Fibroblast of villous mesenchyme (primary cell): ENCODE results near the gene FHOD3. TPM values are rescaled to one million over a fixed set of nuclear protein-coding genes. Genes with fewer than 3 reads are reported as not detected.

Experiments
- DNase-seq: peaks from one replicate; pipeline ENCODE4 v3.0.0-alpha.2; 2010; ENCODE audit warnings: low read depth
- H3K4me3 ChIP-seq: 2 replicates; pipeline ENCODE4 v1.5.1; 2011; ENCODE audit warnings: low read depth, mild to moderate bottlenecking, low read length
- total RNA-seq: library from RNA; depleted of rRNA; stranded (reverse); fragments of >200 nt; gene quantifications from 2 replicates; pipeline ENCODE4 v1.2.3, GENCODE V29; 2012
- TF ChIP-seq, protein P1 (sequence below): IDR thresholded peaks from 2 replicates; pipeline ENCODE4 v1.5.1; 2012; ENCODE audit warnings: low read depth, mild to moderate bottlenecking, low read length; ENCODE audit not compliant: insufficient read depth

FHOD3 gene
- total RNA-seq, 1 donor, result 5.2 TPM

GRCh38 chr18:36595818-36596215 is 298.3 kb downstream of the FHOD3 start:
- TF ChIP-seq, protein P1, sequence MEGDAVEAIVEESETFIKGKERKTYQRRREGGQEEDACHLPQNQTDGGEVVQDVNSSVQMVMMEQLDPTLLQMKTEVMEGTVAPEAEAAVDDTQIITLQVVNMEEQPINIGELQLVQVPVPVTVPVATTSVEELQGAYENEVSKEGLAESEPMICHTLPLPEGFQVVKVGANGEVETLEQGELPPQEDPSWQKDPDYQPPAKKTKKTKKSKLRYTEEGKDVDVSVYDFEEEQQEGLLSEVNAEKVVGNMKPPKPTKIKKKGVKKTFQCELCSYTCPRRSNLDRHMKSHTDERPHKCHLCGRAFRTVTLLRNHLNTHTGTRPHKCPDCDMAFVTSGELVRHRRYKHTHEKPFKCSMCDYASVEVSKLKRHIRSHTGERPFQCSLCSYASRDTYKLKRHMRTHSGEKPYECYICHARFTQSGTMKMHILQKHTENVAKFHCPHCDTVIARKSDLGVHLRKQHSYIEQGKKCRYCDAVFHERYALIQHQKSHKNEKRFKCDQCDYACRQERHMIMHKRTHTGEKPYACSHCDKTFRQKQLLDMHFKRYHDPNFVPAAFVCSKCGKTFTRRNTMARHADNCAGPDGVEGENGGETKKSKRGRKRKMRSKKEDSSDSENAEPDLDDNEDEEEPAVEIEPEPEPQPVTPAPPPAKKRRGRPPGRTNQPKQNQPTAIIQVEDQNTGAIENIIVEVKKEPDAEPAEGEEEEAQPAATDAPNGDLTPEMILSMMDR, result no peak
- H3K4me3 ChIP-seq, result no peak overlapping the region
- DNase-seq, result no peak

DNA sequence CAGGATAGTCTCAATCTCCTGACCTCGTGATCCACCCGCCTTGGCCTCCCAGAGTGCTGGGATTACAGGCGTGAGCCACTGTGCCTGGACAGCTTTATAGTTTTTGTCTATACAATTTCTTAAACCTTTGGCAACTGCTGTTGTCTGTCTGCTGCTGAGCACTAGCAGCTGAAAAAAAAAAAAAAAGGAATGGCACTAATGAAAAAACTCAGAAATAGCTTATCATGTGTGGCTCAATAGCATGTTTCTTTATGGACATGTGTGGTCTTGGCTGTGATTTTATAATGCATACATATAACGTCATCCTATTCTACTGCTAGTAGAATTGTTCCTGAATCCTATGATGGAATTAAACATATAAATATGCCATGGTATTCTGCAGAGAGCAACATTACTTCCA is 300.1 kb downstream of the FHOD3 start:
- TF ChIP-seq, protein P1, result no peak
- DNase-seq, result peak; percentile 11
- no peak overlapping the region for H3K4me3 ChIP-seq

- TF ChIP-seq, protein P1, result no peak
- no peak for DNase-seq
- no peak overlapping the region for H3K4me3 ChIP-seq
Measured at GRCh38 chr18:36600548-36600947, 303.0 kb downstream of the FHOD3 start.

DNA sequence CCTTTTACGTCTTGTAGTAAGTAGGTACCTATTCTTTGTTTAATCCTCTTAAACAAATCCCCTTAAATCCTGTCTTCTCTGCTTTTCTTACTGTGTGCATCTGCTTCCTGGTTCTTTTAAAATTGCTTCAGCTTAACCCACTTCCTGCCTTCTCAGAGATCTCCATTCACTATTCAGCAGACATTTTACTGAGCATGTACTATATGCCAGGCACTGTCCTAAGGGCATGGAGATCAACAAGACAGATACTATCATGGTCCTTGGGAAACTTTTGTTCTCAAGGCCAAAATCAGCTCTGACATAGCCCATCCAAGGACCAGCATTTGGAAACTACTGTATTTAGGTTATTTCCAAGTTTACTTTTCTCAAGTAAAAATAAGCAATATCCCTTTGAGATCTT is 303.8 kb downstream of the FHOD3 start:
- TF ChIP-seq, protein P1, result no peak
- DNase-seq, result no peak

DNA sequence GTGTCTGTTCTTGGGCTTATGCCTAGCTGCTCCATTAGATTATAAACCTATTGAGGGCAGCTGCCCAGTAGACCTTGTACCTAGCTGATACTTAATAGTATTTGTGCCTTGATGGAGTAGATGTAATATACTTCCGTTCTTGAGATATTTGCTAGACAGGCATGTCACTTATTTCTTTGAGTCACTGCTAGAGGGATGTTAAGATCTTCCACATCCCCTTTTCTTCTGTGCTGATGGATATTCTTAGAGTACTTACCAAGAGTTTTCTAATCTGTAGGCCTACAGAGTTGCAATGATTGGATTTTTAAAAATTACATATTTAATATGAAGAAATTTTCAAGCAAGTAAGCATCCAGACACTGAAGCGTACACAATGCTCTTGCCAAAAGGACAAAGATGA is 304.6 kb downstream of the FHOD3 start:
- TF ChIP-seq, protein P1, result no peak
- no peak for DNase-seq
- H3K4me3 ChIP-seq, result no peak overlapping the region

More for the DNA sequence above, 303.8 kb downstream of the FHOD3 start:
- no peak overlapping the region for H3K4me3 ChIP-seq

GRCh38 chr18:36602620-36603019 is 305.1 kb downstream of the FHOD3 start:
- no peak overlapping the region for H3K4me3 ChIP-seq
- peak; percentile 4 for DNase-seq
- TF ChIP-seq, protein P1, result no peak

GRCh38 chr18:36608107-36608506 is 310.6 kb downstream of the FHOD3 start:
- H3K4me3 ChIP-seq, result no peak overlapping the region
- TF ChIP-seq, protein P1, result no peak
- no peak for DNase-seq
